Measurements from ENCODE around the gene ESPL1. TPM values are rescaled to one million over a fixed set of nuclear protein-coding genes. Genes with fewer than 3 reads are reported as not detected.

Gene ESPL1
- total and polyA plus RNA-seq, 2 of the 8 experiments (the other 6 are each of a cell fraction or from before 2014, with no cell fraction given) = 31.8 to 52.7 TPM

DNA sequence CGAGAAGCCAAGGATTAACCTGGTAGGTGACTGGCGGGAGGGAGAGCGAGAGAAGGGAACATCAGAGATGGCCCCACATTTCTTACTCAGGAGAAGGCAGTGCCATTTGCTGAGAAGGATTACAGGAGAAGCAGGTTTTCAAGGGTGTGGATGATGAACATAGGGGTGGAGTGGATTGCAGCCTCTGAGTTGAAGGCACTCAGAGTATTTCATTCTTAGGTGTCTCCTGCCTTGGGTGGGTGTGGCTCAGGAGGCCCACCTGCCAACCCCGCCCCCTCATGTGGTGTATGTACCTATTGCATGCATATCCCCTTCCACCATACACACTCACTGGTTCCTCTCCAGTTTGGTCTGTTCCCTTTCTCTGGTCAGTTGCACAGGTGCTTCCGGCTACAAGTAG is 6.3 kb downstream of the ESPL1 start:
- no peak overlapping the region for H4K8ac ChIP-seq (ENCODE audit: extremely low read depth, insufficient read depth, low read length)
- H4K5ac ChIP-seq (ENCODE audit: insufficient read length, low read depth, low read length) = no peak overlapping the region
- peaks cover 4 to 11% of the 10 kb centered on the region in 2 experiments for H4K20me1 ChIP-seq (replicated peaks in 1 of 2; ENCODE audit: control insufficient read depth in 1 of 2, insufficient read depth in 2 of 2, low read length in 2 of 2)
- H2BK20ac ChIP-seq (ENCODE audit: low read length) = no peak overlapping the region
- no peak overlapping the region for H2BK5ac ChIP-seq (ENCODE audit: low read depth, low read length)
- CTCF ChIA-PET (ENCODE audit: partially characterized antibody) = interaction anchor here (1.0 to 9.8 kb wide), 3 partner anchors 13 to 62 kb away, joined by 3 to 179 read pairs (median 3); no protein-coding TSS in a partner anchor
- H2BK15ac ChIP-seq (ENCODE audit: low read length) = no peak overlapping the region
- no peak overlapping the region for H3K4ac ChIP-seq (replicated peaks; ENCODE audit: insufficient read length, low read depth, low read length)
- peaks cover 9% of the 10 kb centered on the region for H3K79me1 ChIP-seq (ENCODE audit: low read depth, low read length)
- 95% methylated on average over 5 of the region's 5 CpGs; no CpG with 5 or more reads in 1 of the 2 experiments for WGBS, 2 experiments (ENCODE audit: extremely low coverage in 1 of 2, insufficient coverage in 1 of 2, insufficient read length in 1 of 2, insufficient replicate concordance in 2 of 2, low coverage in 1 of 2, low lambda C conversion rate in 2 of 2, missing lambda C conversion rate in 1 of 2)
- no peak overlapping the region for H3K23ac ChIP-seq (ENCODE audit: insufficient read length)
- no peaks in the 10 kb centered on the region for H3K27me3 ChIP-seq (replicated peaks in 1 of 4; ENCODE audit: control insufficient read depth in 3 of 4, extremely low read depth in 1 of 4, insufficient read depth in 3 of 4, low read length in 3 of 4)
- no peak overlapping the region for H2BK12ac ChIP-seq (ENCODE audit: low read depth, low read length)
- H3K9ac ChIP-seq (replicated peaks in 1 of 4; ENCODE audit: extremely low read depth in 1 of 4, low read depth in 3 of 4, low read length in 3 of 4) = no peak overlapping the region
- H3K4me3 ChIP-seq (ENCODE audit: extremely low read depth in 1 of 4, insufficient read depth in 2 of 4, low read depth in 3 of 4, low read length in 4 of 4) = no peak overlapping the region
- H3K9me3 ChIP-seq (ENCODE audit: insufficient read depth in 2 of 2, low read depth in 1 of 2, low read length in 1 of 2) = no peaks in the 10 kb centered on the region
- H3K14ac ChIP-seq (ENCODE audit: insufficient read length) = no peak overlapping the region
- H2AK5ac ChIP-seq (ENCODE audit: low read depth, low read length) = no peak overlapping the region
- DNase-seq (ENCODE audit: low read depth in 1 of 2, low spot score in 2 of 2) (no peak), FAIRE-seq (no peak)
- H2BK120ac ChIP-seq (replicated peaks; ENCODE audit: low read depth, low read length) = no peak overlapping the region
- H3K4me1 ChIP-seq (replicated peaks in 1 of 4; ENCODE audit: control insufficient read depth in 3 of 4, insufficient read depth in 4 of 4, low read length in 3 of 4) = peaks cover 0 to 4% (median under 1%) of the 10 kb centered on the region in 4 experiments; a peak in 3 of 7 replicates
- no peak overlapping the region for H2AFZ ChIP-seq (ENCODE audit: low read length)
- no peak overlapping the region for H4K91ac ChIP-seq (replicated peaks; ENCODE audit: insufficient read length, low read length)
- H3K23me2 ChIP-seq (ENCODE audit: low read depth, low read length) = no peaks in the 10 kb centered on the region
- POLR2A ChIA-PET (ENCODE audit: partially characterized antibody) = no interaction called here
- H3K36me3 ChIP-seq (ENCODE audit: control insufficient read depth in 2 of 4, insufficient read depth in 4 of 4, low read length in 3 of 4) = peaks cover 14 to 55% (median 37%) of the 10 kb centered on the region in 4 experiments
- H3K18ac ChIP-seq (ENCODE audit: extremely low read depth, low read length) = no peak overlapping the region
- H3K4me2 ChIP-seq (ENCODE audit: insufficient read depth in 1 of 2, low read depth in 2 of 2, low read length in 2 of 2) = no peak overlapping the region
- no peak overlapping the region for H3K27ac ChIP-seq (ENCODE audit: low read depth, low read length)
- no peak overlapping the region for H3K56ac ChIP-seq (replicated peaks; ENCODE audit: insufficient read length, low read depth, low read length)
- peaks cover 0 to 14% of the 10 kb centered on the region in 2 experiments; a peak in 2 of 4 replicates for H3K79me2 ChIP-seq (ENCODE audit: control insufficient read depth in 1 of 2, insufficient read depth in 2 of 2, low read length in 2 of 2)
- TF ChIP-seq SRF (IDR thresholded peaks at IDR 0.05; ENCODE audit: low read depth, low read length) (no peak), TAF7 (optimal IDR thresholded peaks at IDR 0.05; ENCODE audit: borderline replicate concordance, low read depth, low read length) (no peak), YY1 (IDR thresholded peaks at IDR 0.05; ENCODE audit: low read depth, low read length) (no peak), JUND (IDR thresholded peaks at IDR 0.05; ENCODE audit: low read length) (no peak), CHD1 (IDR thresholded peaks at IDR 0.05; ENCODE audit: low read depth, low read length) (no peak), RNF2 (IDR thresholded peaks at IDR 0.05; ENCODE audit: borderline replicate concordance, low read depth, low read length, missing control alignments, poor library complexity, severe bottlenecking) (no peak), TEAD4 (IDR thresholded peaks at IDR 0.05; ENCODE audit: low read depth, low read length) (no peak), CREB1 (IDR thresholded peaks at IDR 0.05) (no peak), TCF12 (IDR thresholded peaks at IDR 0.05; ENCODE audit: low read depth, low read length) (no peak)
